ENCODE results near the gene GPR183.
A peak's percentile ranks its signal among the peaks of the same experiment; 100 is the strongest.

The GPR183 gene

GRCh38 chr13:99330942-99331341 is 23.7 kb upstream of the GPR183 start:
- Mint-ChIP-seq H3K4me1 (ENCODE audit: low read depth) (peaks cover 46% of the 10 kb centered on the region), H3K9me3 (no peaks in the 10 kb centered on the region), H3K27me3 (no peaks in the 10 kb centered on the region), H3K36me3 (ENCODE audit: low read depth) (peaks cover 44% of the 10 kb centered on the region), H3K4me3 (no peak overlapping the region), H3K27ac (no peak overlapping the region)
- intact Hi-C loops (cut with micrococcal nuclease) = no loop called here

DNA sequence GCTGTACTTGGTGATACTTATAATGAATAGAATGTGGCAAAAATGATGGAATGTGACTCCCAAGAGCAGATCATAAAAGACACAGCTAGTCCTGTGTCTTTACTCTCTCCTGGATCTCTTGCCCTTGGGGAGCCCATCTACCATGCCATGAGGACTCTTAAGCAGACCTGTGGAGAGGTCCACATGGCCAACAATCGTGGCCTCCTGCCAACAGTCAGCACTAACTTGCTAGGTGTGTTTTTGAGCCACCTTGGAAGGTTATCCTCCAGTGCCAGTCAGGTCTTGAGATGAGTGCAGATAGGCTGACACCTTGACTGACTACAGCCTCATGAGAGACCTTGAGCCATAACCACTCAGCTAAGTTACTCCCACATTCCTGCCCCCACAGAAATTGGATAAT is 22.3 kb upstream of the GPR183 start:
- Mint-ChIP-seq H3K36me3 (ENCODE audit: low read depth) (peaks cover 49% of the 10 kb centered on the region), H3K4me1 (ENCODE audit: low read depth) (peaks cover 41% of the 10 kb centered on the region), H3K4me3 (no peak overlapping the region), H3K27me3 (no peaks in the 10 kb centered on the region), H3K27ac (no peak overlapping the region), H3K9me3 (no peaks in the 10 kb centered on the region)
- intact Hi-C loops (cut with micrococcal nuclease) = no loop called here

- Mint-ChIP-seq H3K4me3 (no peak overlapping the region), H3K9me3 (no peaks in the 10 kb centered on the region), H3K36me3 (ENCODE audit: low read depth) (peaks cover 62% of the 10 kb centered on the region), H3K4me1 (ENCODE audit: low read depth) (peaks cover 50% of the 10 kb centered on the region), H3K27ac (no peak overlapping the region), H3K27me3 (no peaks in the 10 kb centered on the region)
- intact Hi-C loops (cut with micrococcal nuclease) = no loop called here
Observed at GRCh38 chr13:99327761-99328160, 20.6 kb upstream of the GPR183 start.

- peaks cover 57% of the 10 kb centered on the region for H3K36me3 Mint-ChIP-seq (ENCODE audit: low read depth)
- intact Hi-C loops (cut with micrococcal nuclease) = no loop called here
- no peak overlapping the region for H3K27ac Mint-ChIP-seq
- no peaks in the 10 kb centered on the region for H3K9me3 Mint-ChIP-seq
- peaks cover 50% of the 10 kb centered on the region for H3K4me1 Mint-ChIP-seq (ENCODE audit: low read depth)
- H3K27me3 Mint-ChIP-seq = no peaks in the 10 kb centered on the region
- no peak overlapping the region for H3K4me3 Mint-ChIP-seq
Observed at GRCh38 chr13:99327126-99327525, 19.9 kb upstream of the GPR183 start.

- peaks cover 58% of the 10 kb centered on the region for H3K4me1 Mint-ChIP-seq (ENCODE audit: low read depth)
- H3K9me3 Mint-ChIP-seq = no peaks in the 10 kb centered on the region
- peaks cover 57% of the 10 kb centered on the region for H3K36me3 Mint-ChIP-seq (ENCODE audit: low read depth)
- no peaks in the 10 kb centered on the region for H3K27me3 Mint-ChIP-seq
- H3K27ac Mint-ChIP-seq = peak overlapping the region; percentile 77
- intact Hi-C loops (cut with micrococcal nuclease) = no loop called here
- no peak overlapping the region for H3K4me3 Mint-ChIP-seq
Observed at GRCh38 chr13:99326012-99326411, 18.8 kb upstream of the GPR183 start.

DNA sequence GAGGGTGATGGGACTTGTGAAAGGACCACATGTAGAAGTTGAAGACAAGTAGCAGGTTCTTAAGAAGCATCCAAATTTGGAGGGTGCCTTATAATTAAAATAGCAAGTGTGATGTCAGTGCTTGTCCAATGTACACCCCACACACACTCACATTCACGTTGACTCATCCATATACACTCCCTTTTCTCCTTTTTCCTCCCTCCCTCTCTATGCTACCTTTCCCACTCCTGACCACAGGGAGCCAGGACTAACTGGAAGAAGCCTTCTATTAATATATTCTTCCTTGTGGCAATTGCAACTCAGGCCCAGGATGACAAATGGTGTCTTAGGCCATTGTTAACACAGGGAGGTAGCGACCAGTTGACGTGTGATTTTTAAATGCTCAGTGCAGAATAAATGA is 16.3 kb upstream of the GPR183 start:
- H3K27ac Mint-ChIP-seq = peak overlapping the region; percentile 88
- peaks cover 74% of the 10 kb centered on the region for H3K4me1 Mint-ChIP-seq (ENCODE audit: low read depth)
- intact Hi-C loops (cut with micrococcal nuclease) = loop anchor here (5.0 kb wide), 2 partner anchors 34 to 109 kb away; no protein-coding TSS in a partner anchor
- H3K4me3 Mint-ChIP-seq = no peak overlapping the region
- H3K36me3 Mint-ChIP-seq (ENCODE audit: low read depth) = peaks cover 58% of the 10 kb centered on the region
- H3K27me3 Mint-ChIP-seq = no peaks in the 10 kb centered on the region
- H3K9me3 Mint-ChIP-seq = no peaks in the 10 kb centered on the region

DNA sequence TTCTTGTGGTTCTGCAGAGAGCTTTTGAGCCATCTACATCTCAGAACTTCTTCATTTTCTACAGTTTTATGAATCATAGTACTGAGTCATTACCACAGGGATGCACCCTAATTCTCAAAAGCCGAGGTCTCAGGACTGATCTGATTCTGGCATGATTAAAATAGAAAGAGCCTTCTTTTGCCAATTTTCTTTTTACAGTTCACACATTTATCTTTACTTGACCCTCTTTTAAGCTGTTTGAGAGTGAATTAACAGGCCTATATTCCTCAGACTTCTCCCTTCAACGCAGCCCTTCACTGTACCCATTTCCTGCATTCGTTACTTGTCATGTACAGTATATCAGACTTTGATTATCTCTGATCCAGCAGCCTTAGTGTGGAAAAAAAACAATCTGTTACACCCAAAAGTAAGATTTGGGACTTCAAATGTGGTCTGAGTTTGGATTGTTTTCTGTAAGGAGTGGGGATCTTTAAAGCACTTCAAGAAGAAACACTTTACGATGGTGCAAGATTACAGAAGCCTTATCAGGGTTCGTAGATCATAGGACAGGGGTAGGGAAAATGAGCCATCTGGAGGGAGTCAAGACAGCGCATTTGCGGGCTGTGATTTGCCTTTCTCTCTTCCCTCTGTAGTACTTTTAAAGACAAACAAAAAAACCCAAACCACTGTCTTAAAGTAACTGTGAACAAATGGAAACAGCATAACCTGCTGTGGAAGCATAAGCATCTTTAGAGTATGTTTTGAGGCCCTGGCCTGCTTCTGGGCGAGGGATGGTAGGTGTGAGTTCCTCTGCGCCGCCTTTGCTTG is 15.3 kb upstream of the GPR183 start:
- Mint-ChIP-seq H3K27ac (peak overlapping the region; percentile 88), H3K9me3 (no peaks in the 10 kb centered on the region), H3K4me3 (peak overlapping the region; percentile 47), H3K36me3 (ENCODE audit: low read depth) (peaks cover 66% of the 10 kb centered on the region), H3K4me1 (ENCODE audit: low read depth) (peaks cover 80% of the 10 kb centered on the region), H3K27me3 (no peaks in the 10 kb centered on the region)
- intact Hi-C loops (cut with micrococcal nuclease) = loop anchor here (1.0 to 5.0 kb wide), 3 partner anchors 35 to 110 kb away; no protein-coding TSS in a partner anchor

- no peak overlapping the region for H3K4me3 Mint-ChIP-seq
- intact Hi-C loops (cut with micrococcal nuclease) = loop anchor here (1.0 to 5.0 kb wide), 3 partner anchors 36 to 111 kb away; no protein-coding TSS in a partner anchor
- peaks cover 78% of the 10 kb centered on the region for H3K4me1 Mint-ChIP-seq (ENCODE audit: low read depth)
- H3K36me3 Mint-ChIP-seq (ENCODE audit: low read depth) = peaks cover 64% of the 10 kb centered on the region
- no peaks in the 10 kb centered on the region for H3K27me3 Mint-ChIP-seq
- peak overlapping the region; percentile 88 for H3K27ac Mint-ChIP-seq
- no peaks in the 10 kb centered on the region for H3K9me3 Mint-ChIP-seq
Observed at GRCh38 chr13:99321709-99322108, 14.5 kb upstream of the GPR183 start.

GRCh38 chr13:99320693-99321481 is 13.7 kb upstream of the GPR183 start:
- peaks cover 67% of the 10 kb centered on the region for H3K36me3 Mint-ChIP-seq (ENCODE audit: low read depth)
- H3K27me3 Mint-ChIP-seq = no peaks in the 10 kb centered on the region
- peak overlapping the region; percentile 88 for H3K27ac Mint-ChIP-seq
- H3K9me3 Mint-ChIP-seq = no peaks in the 10 kb centered on the region
- peaks cover 79% of the 10 kb centered on the region for H3K4me1 Mint-ChIP-seq (ENCODE audit: low read depth)
- intact Hi-C loops (cut with micrococcal nuclease) = loop anchor here (5.0 kb wide), 2 partner anchors 36 to 111 kb away; no protein-coding TSS in a partner anchor
- H3K4me3 Mint-ChIP-seq = peak overlapping the region; percentile 23

GRCh38 chr13:99316657-99317256 is 9.6 kb upstream of the GPR183 start:
- no peak overlapping the region for H3K4me3 Mint-ChIP-seq
- peaks cover 7% of the 10 kb centered on the region for H3K9me3 Mint-ChIP-seq
- no peaks in the 10 kb centered on the region for H3K27me3 Mint-ChIP-seq
- H3K27ac Mint-ChIP-seq = peak overlapping the region; percentile 41
- peaks cover 65% of the 10 kb centered on the region for H3K36me3 Mint-ChIP-seq (ENCODE audit: low read depth)
- peaks cover 81% of the 10 kb centered on the region for H3K4me1 Mint-ChIP-seq (ENCODE audit: low read depth)
- intact Hi-C loops (cut with micrococcal nuclease) = no loop called here

DNA sequence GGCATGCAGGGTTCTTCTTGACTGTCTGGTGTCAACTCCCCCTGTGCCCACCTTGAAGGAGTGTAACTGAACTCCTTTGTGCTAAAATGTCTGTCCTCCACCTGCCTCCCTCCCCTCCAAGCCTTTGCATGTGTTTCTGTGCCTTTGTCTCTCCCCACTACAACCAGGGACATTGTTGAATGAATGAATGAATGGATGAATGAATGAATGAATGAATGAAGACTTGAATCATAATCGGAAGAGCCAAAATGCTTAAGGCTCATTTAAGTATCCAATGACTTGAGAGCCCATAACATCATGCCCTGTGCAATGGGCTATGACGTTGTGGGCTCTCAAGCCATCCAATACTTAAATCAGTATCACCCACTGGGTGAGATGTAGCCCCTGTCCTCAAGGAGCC is 9.0 kb upstream of the GPR183 start:
- H3K36me3 Mint-ChIP-seq (ENCODE audit: low read depth) = peaks cover 65% of the 10 kb centered on the region
- peak overlapping the region; percentile 41 for H3K27ac Mint-ChIP-seq

GRCh38 chr13:99315186-99315585 is 8.0 kb upstream of the GPR183 start:
- intact Hi-C loops (cut with micrococcal nuclease) = no loop called here
- peak overlapping the region; percentile 94 for H3K27ac Mint-ChIP-seq
- H3K9me3 Mint-ChIP-seq = peaks cover 7% of the 10 kb centered on the region
- H3K4me1 Mint-ChIP-seq (ENCODE audit: low read depth) = peaks cover 84% of the 10 kb centered on the region
- H3K27me3 Mint-ChIP-seq = no peaks in the 10 kb centered on the region
- H3K4me3 Mint-ChIP-seq = peak overlapping the region; percentile 53
- H3K36me3 Mint-ChIP-seq (ENCODE audit: low read depth) = peaks cover 64% of the 10 kb centered on the region

More for the DNA sequence above, 9.0 kb upstream of the GPR183 start:
- Mint-ChIP-seq H3K9me3 (peaks cover 7% of the 10 kb centered on the region), H3K4me3 (no peak overlapping the region), H3K27me3 (no peaks in the 10 kb centered on the region), H3K4me1 (ENCODE audit: low read depth) (peaks cover 79% of the 10 kb centered on the region)
- intact Hi-C loops (cut with micrococcal nuclease) = no loop called here

DNA sequence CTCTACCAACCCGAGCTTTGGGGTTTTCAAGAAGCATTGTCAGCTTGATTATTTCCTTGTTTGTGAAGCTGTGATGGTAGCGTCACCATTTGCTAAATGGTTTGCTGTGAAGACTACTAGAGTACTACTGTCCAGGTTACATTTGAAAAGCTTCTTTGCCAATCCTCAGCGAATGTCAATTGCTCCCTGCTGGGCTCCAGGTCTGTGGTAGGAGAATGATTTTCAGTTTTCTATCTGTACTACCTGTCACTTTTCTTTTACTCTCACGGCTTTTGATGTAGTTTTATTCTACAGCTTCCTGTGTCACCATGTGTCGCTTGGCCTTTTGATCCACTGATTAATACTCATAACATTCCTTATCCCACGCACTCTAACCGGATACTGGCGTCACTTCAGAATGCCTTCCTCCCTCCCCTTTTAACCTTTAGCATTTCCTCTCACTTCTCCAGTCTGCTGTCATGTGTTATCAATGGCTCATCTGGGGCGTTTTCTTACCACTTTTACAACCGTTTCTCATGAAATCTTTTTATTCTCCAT is 7.5 kb upstream of the GPR183 start:
- Mint-ChIP-seq H3K9me3 (peaks cover 7% of the 10 kb centered on the region), H3K36me3 (ENCODE audit: low read depth) (peaks cover 60% of the 10 kb centered on the region), H3K27ac (peak overlapping the region; percentile 94), H3K4me3 (peak overlapping the region; percentile 53), H3K27me3 (no peaks in the 10 kb centered on the region), H3K4me1 (ENCODE audit: low read depth) (peaks cover 84% of the 10 kb centered on the region)
- intact Hi-C loops (cut with micrococcal nuclease) = no loop called here
